ENCODE measurements around the gene ZC3H12C. TPM values are rescaled to one million over a fixed set of nuclear protein-coding genes. Genes with fewer than 3 reads are reported as not detected.

ZC3H12C gene
- polyA plus RNA-seq, 2 donors, result 0.66 to 0.77 TPM

- Histone ChIP-seq H3K9me3 (ENCODE audit: control insufficient read depth in 2 of 2, insufficient read depth in 1 of 2, low read depth in 1 of 2, low read length in 1 of 2) (no peaks in the 10 kb centered on the region), H3K27ac (ENCODE audit: low read depth in 2 of 2, low read length in 1 of 2) (no peak overlapping the region), H3K36me3 (ENCODE audit: control insufficient read depth in 2 of 2, insufficient read depth in 2 of 2, low read length in 1 of 2) (no peaks in the 10 kb centered on the region), H3K4me3 (ENCODE audit: low read depth in 1 of 2, low read length in 2 of 2) (no peak overlapping the region), H3K27me3 (ENCODE audit: control insufficient read depth in 1 of 2, insufficient read depth in 2 of 2, low read length in 2 of 2) (no peaks in the 10 kb centered on the region), H3K4me1 (ENCODE audit: control insufficient read depth in 2 of 2, insufficient read depth in 2 of 2, low read length in 1 of 2) (peaks cover 2 to 3% of the 10 kb centered on the region in 2 donors)
- WGBS, 2 donors, result 79 to 81% methylated on average over 6 of the region's 6 CpGs
These were observed 81.6 kb downstream of the ZC3H12C start for GRCh38 chr11:110174645-110175310.

- Histone ChIP-seq H3K9me3 (ENCODE audit: control insufficient read depth in 2 of 2, insufficient read depth in 1 of 2, low read depth in 1 of 2, low read length in 1 of 2) (no peaks in the 10 kb centered on the region), H3K36me3 (ENCODE audit: control insufficient read depth in 2 of 2, insufficient read depth in 2 of 2, low read length in 1 of 2) (no peaks in the 10 kb centered on the region), H3K27me3 (ENCODE audit: control insufficient read depth in 1 of 2, insufficient read depth in 2 of 2, low read length in 2 of 2) (no peaks in the 10 kb centered on the region), H3K27ac (ENCODE audit: low read depth in 2 of 2, low read length in 1 of 2) (no peak overlapping the region), H3K4me1 (ENCODE audit: control insufficient read depth in 2 of 2, insufficient read depth in 2 of 2, low read length in 1 of 2) (peaks cover 2 to 3% of the 10 kb centered on the region in 2 donors), H3K4me3 (ENCODE audit: low read depth in 1 of 2, low read length in 2 of 2) (no peak overlapping the region)
- WGBS, 2 donors, result 83 to 84% methylated on average over 12 of the region's 12 CpGs
These were observed 83.3 kb downstream of the ZC3H12C start for GRCh38 chr11:110176366-110177085.

GRCh38 chr11:110177086-110177456 is 83.9 kb downstream of the ZC3H12C start:
- WGBS, 2 donors, result 72 to 81% methylated on average over 7 of the region's 7 CpGs
- no peak overlapping the region for H3K27ac ChIP-seq (ENCODE audit: low read depth in 2 of 2, low read length in 1 of 2)
- no peaks in the 10 kb centered on the region for H3K27me3 ChIP-seq (ENCODE audit: control insufficient read depth in 1 of 2, insufficient read depth in 2 of 2, low read length in 2 of 2)
- peaks cover 2 to 3% of the 10 kb centered on the region in 2 donors for H3K4me1 ChIP-seq (ENCODE audit: control insufficient read depth in 2 of 2, insufficient read depth in 2 of 2, low read length in 1 of 2)
- H3K36me3 ChIP-seq (ENCODE audit: control insufficient read depth in 2 of 2, insufficient read depth in 2 of 2, low read length in 1 of 2), result no peaks in the 10 kb centered on the region
- H3K9me3 ChIP-seq (ENCODE audit: control insufficient read depth in 2 of 2, insufficient read depth in 1 of 2, low read depth in 1 of 2, low read length in 1 of 2), result no peaks in the 10 kb centered on the region
- H3K4me3 ChIP-seq (ENCODE audit: low read depth in 1 of 2, low read length in 2 of 2), result no peak overlapping the region

- no peaks in the 10 kb centered on the region for H3K9me3 ChIP-seq (ENCODE audit: control insufficient read depth in 2 of 2, insufficient read depth in 1 of 2, low read depth in 1 of 2, low read length in 1 of 2)
- no peaks in the 10 kb centered on the region for H3K36me3 ChIP-seq (ENCODE audit: control insufficient read depth in 2 of 2, insufficient read depth in 2 of 2, low read length in 1 of 2)
- H3K27me3 ChIP-seq (ENCODE audit: control insufficient read depth in 1 of 2, insufficient read depth in 2 of 2, low read length in 2 of 2), result no peaks in the 10 kb centered on the region
- WGBS, 2 donors, result 85 to 100% methylated on average over 3 to 4 of the region's 4 CpGs
- no peak overlapping the region for H3K4me3 ChIP-seq (ENCODE audit: low read depth in 1 of 2, low read length in 2 of 2)
- H3K4me1 ChIP-seq (ENCODE audit: control insufficient read depth in 2 of 2, insufficient read depth in 2 of 2, low read length in 1 of 2), result peaks cover 2 to 3% of the 10 kb centered on the region in 2 donors
- no peak overlapping the region for H3K27ac ChIP-seq (ENCODE audit: low read depth in 2 of 2, low read length in 1 of 2)
These were observed 85.9 kb downstream of the ZC3H12C start for GRCh38 chr11:110179064-110179463.

GRCh38 chr11:110182886-110183285 is 89.7 kb downstream of the ZC3H12C start:
- H3K27me3 ChIP-seq (ENCODE audit: control insufficient read depth in 1 of 2, insufficient read depth in 2 of 2, low read length in 2 of 2), result no peaks in the 10 kb centered on the region
- WGBS, 2 donors, result 89% methylated on average over 5 of the region's 5 CpGs
- no peaks in the 10 kb centered on the region for H3K9me3 ChIP-seq (ENCODE audit: control insufficient read depth in 2 of 2, insufficient read depth in 1 of 2, low read depth in 1 of 2, low read length in 1 of 2)
- H3K27ac ChIP-seq (ENCODE audit: low read depth in 2 of 2, low read length in 1 of 2), result no peak overlapping the region
- H3K36me3 ChIP-seq (ENCODE audit: control insufficient read depth in 2 of 2, insufficient read depth in 2 of 2, low read length in 1 of 2), result no peaks in the 10 kb centered on the region
- H3K4me3 ChIP-seq (ENCODE audit: low read depth in 1 of 2, low read length in 2 of 2), result no peak overlapping the region
- H3K4me1 ChIP-seq (ENCODE audit: control insufficient read depth in 2 of 2, insufficient read depth in 2 of 2, low read length in 1 of 2), result peaks cover 0 to 8% of the 10 kb centered on the region in 2 donors

GRCh38 chr11:110184456-110184855 is 91.3 kb downstream of the ZC3H12C start:
- H3K9me3 ChIP-seq (ENCODE audit: control insufficient read depth in 2 of 2, insufficient read depth in 1 of 2, low read depth in 1 of 2, low read length in 1 of 2), result no peaks in the 10 kb centered on the region
- no peaks in the 10 kb centered on the region for H3K36me3 ChIP-seq (ENCODE audit: control insufficient read depth in 2 of 2, insufficient read depth in 2 of 2, low read length in 1 of 2)
- 69 to 86% methylated on average over 7 of the region's 7 CpGs for WGBS, 2 donors
- H3K27me3 ChIP-seq (ENCODE audit: control insufficient read depth in 1 of 2, insufficient read depth in 2 of 2, low read length in 2 of 2), result no peaks in the 10 kb centered on the region
- no peak overlapping the region for H3K27ac ChIP-seq (ENCODE audit: low read depth in 2 of 2, low read length in 1 of 2)
- H3K4me3 ChIP-seq (ENCODE audit: low read depth in 1 of 2, low read length in 2 of 2), result no peak overlapping the region
- peaks cover 0 to 8% of the 10 kb centered on the region in 2 donors for H3K4me1 ChIP-seq (ENCODE audit: control insufficient read depth in 2 of 2, insufficient read depth in 2 of 2, low read length in 1 of 2)

- Histone ChIP-seq H3K36me3 (ENCODE audit: control insufficient read depth in 2 of 2, insufficient read depth in 2 of 2, low read length in 1 of 2) (no peaks in the 10 kb centered on the region), H3K9me3 (ENCODE audit: control insufficient read depth in 2 of 2, insufficient read depth in 1 of 2, low read depth in 1 of 2, low read length in 1 of 2) (no peaks in the 10 kb centered on the region), H3K4me1 (ENCODE audit: control insufficient read depth in 2 of 2, insufficient read depth in 2 of 2, low read length in 1 of 2) (peaks cover 0 to 8% of the 10 kb centered on the region in 2 donors), H3K27me3 (ENCODE audit: control insufficient read depth in 1 of 2, insufficient read depth in 2 of 2, low read length in 2 of 2) (no peaks in the 10 kb centered on the region), H3K4me3 (ENCODE audit: low read depth in 1 of 2, low read length in 2 of 2) (no peak overlapping the region), H3K27ac (ENCODE audit: low read depth in 2 of 2, low read length in 1 of 2) (no peak overlapping the region)
- WGBS, 2 donors, result 57% methylated on average over 3 of the region's 3 CpGs
These were observed 92.0 kb downstream of the ZC3H12C start for GRCh38 chr11:110185121-110185591.

- Histone ChIP-seq H3K4me1 (ENCODE audit: control insufficient read depth in 2 of 2, insufficient read depth in 2 of 2, low read length in 1 of 2) (peaks cover 0 to 8% of the 10 kb centered on the region in 2 donors), H3K4me3 (ENCODE audit: low read depth in 1 of 2, low read length in 2 of 2) (no peak overlapping the region), H3K27ac (ENCODE audit: low read depth in 2 of 2, low read length in 1 of 2) (no peak overlapping the region), H3K27me3 (ENCODE audit: control insufficient read depth in 1 of 2, insufficient read depth in 2 of 2, low read length in 2 of 2) (no peaks in the 10 kb centered on the region), H3K36me3 (ENCODE audit: control insufficient read depth in 2 of 2, insufficient read depth in 2 of 2, low read length in 1 of 2) (no peaks in the 10 kb centered on the region), H3K9me3 (ENCODE audit: control insufficient read depth in 2 of 2, insufficient read depth in 1 of 2, low read depth in 1 of 2, low read length in 1 of 2) (no peaks in the 10 kb centered on the region)
- 85 to 88% methylated on average over 7 of the region's 7 CpGs for WGBS, 2 donors
These were observed 92.4 kb downstream of the ZC3H12C start for GRCh38 chr11:110185599-110185998.

GRCh38 chr11:110186456-110186855 is 93.3 kb downstream of the ZC3H12C start:
- Histone ChIP-seq H3K4me1 (ENCODE audit: control insufficient read depth in 2 of 2, insufficient read depth in 2 of 2, low read length in 1 of 2) (peaks cover 0 to 8% of the 10 kb centered on the region in 2 donors), H3K27me3 (ENCODE audit: control insufficient read depth in 1 of 2, insufficient read depth in 2 of 2, low read length in 2 of 2) (no peaks in the 10 kb centered on the region), H3K4me3 (ENCODE audit: low read depth in 1 of 2, low read length in 2 of 2) (no peak overlapping the region), H3K36me3 (ENCODE audit: control insufficient read depth in 2 of 2, insufficient read depth in 2 of 2, low read length in 1 of 2) (no peaks in the 10 kb centered on the region), H3K27ac (ENCODE audit: low read depth in 2 of 2, low read length in 1 of 2) (no peak overlapping the region), H3K9me3 (ENCODE audit: control insufficient read depth in 2 of 2, insufficient read depth in 1 of 2, low read depth in 1 of 2, low read length in 1 of 2) (no peaks in the 10 kb centered on the region)
- WGBS, 2 donors, result 92 to 95% methylated on average over 5 of the region's 5 CpGs
